KMS-11 (cell line): ENCODE results near the gene GARNL3.

ENCODE experiments used
- H2AFZ ChIP-seq: fragments of 200-600 bp; sonication (generic); 2 replicates; pipeline ENCODE4 v1.6.1; 2016; ENCODE audit warnings: antibody characterized with exemption, mixed run types, low read depth
- H3K27ac ChIP-seq: fragments of 200-600 bp; sonication (generic); 2 replicates; pipeline ENCODE4 v1.6.1; 2016; ENCODE audit warnings: mild to moderate bottlenecking, mixed run types
- H3K27me3 ChIP-seq: fragments of 200-600 bp; sonication (generic); 2 replicates; pipeline ENCODE4 v1.6.1; 2017; ENCODE audit warnings: mild to moderate bottlenecking, low read depth, mixed run types, moderate library complexity; ENCODE audit not compliant: insufficient read depth
- H3K36me3 ChIP-seq: fragments of 200-600 bp; sonication (generic); 2 replicates; pipeline ENCODE4 v1.6.1; 2017; ENCODE audit warnings: mild to moderate bottlenecking, mixed run types; ENCODE audit not compliant: insufficient read depth
- H3K4me1 ChIP-seq: fragments of 200-600 bp; sonication (generic); 2 replicates; pipeline ENCODE4 v1.6.1; 2016; ENCODE audit warnings: mild to moderate bottlenecking, low read depth, mixed run types; ENCODE audit not compliant: poor library complexity, severe bottlenecking
- H3K4me2 ChIP-seq: fragments of 200-600 bp; sonication (generic); 2 replicates; pipeline ENCODE4 v1.7.0; 2016; ENCODE audit warnings: mild to moderate bottlenecking, mixed run types
- H3K4me3 ChIP-seq: fragments of 200-600 bp; sonication (generic); IDR thresholded peaks from 2 replicates; pipeline ENCODE4 v1.6.1; 2017; ENCODE audit warnings: low read depth, low read length, mixed read lengths; ENCODE audit not compliant: insufficient read depth
- H3K79me2 ChIP-seq: fragments of 200-600 bp; sonication (generic); 2 replicates; pipeline ENCODE4 v1.6.1; 2016; ENCODE audit warnings: low read depth, mixed run types; ENCODE audit not compliant: insufficient read depth
- H3K9ac ChIP-seq: fragments of 200-600 bp; sonication (generic); 2 replicates; pipeline ENCODE4 v1.6.1; 2016; ENCODE audit warnings: mild to moderate bottlenecking, mixed run types
- H4K20me1 ChIP-seq: fragments of 200-600 bp; sonication (generic); 2 replicates; pipeline ENCODE4 v1.6.1; 2016; ENCODE audit warnings: mild to moderate bottlenecking, mixed run types; ENCODE audit not compliant: insufficient read depth
- CTCF ChIP-seq: fragments of 200-600 bp; sonication (generic); conservative IDR thresholded peaks from 2 replicates; pipeline ENCODE4 v1.6.1; 2017; ENCODE audit warnings: low read depth, mild to moderate bottlenecking, antibody characterized with exemption, low read length, moderate library complexity, mixed read lengths

GARNL3 gene

GRCh38 chr9:127313042-127313560 is 48.5 kb downstream of the GARNL3 start:
- no peak for TF ChIP-seq CTCF
- Histone ChIP-seq H3K27me3 (no peaks in the 10 kb centered on the region), H2AFZ (no peak overlapping the region), H3K9ac (no peak overlapping the region), H3K36me3 (no peaks in the 10 kb centered on the region; the same call in 1 of the 2 replicates), H3K27ac (no peak overlapping the region), H3K4me1 (no peaks in the 10 kb centered on the region), H3K79me2 (no peaks in the 10 kb centered on the region), H4K20me1 (no peaks in the 10 kb centered on the region), H3K4me3 (no peak overlapping the region), H3K4me2 (no peak overlapping the region)

- no peaks in the 10 kb centered on the region for H3K4me1 ChIP-seq
- no peak overlapping the region for H3K4me3 ChIP-seq
- TF ChIP-seq CTCF, result no peak
Measured at GRCh38 chr9:127314911-127315310, 50.3 kb downstream of the GARNL3 start.

GRCh38 chr9:127316586-127317323 is 52.2 kb downstream of the GARNL3 start:
- no peak for TF ChIP-seq CTCF
- Histone ChIP-seq H2AFZ (no peak overlapping the region), H3K36me3 (no peaks in the 10 kb centered on the region), H3K9ac (no peak overlapping the region), H3K4me1 (no peaks in the 10 kb centered on the region), H4K20me1 (no peaks in the 10 kb centered on the region), H3K27me3 (no peaks in the 10 kb centered on the region), H3K4me3 (no peak overlapping the region), H3K79me2 (no peaks in the 10 kb centered on the region), H3K27ac (no peak overlapping the region), H3K4me2 (no peak overlapping the region)

More at GRCh38 chr9:127314911-127315310, 50.3 kb downstream of the GARNL3 start:
- no peaks in the 10 kb centered on the region for H3K27me3 ChIP-seq
- no peak overlapping the region for H3K4me2 ChIP-seq
- H3K79me2 ChIP-seq, result no peaks in the 10 kb centered on the region
- H4K20me1 ChIP-seq, result no peaks in the 10 kb centered on the region
- H3K36me3 ChIP-seq, result no peaks in the 10 kb centered on the region; the same call in 1 of the 2 replicates
- H3K27ac ChIP-seq, result no peak overlapping the region
- H3K9ac ChIP-seq, result no peak overlapping the region
- H2AFZ ChIP-seq, result no peak overlapping the region

- no peak overlapping the region for H3K27ac ChIP-seq
- no peaks in the 10 kb centered on the region for H4K20me1 ChIP-seq
- H3K4me2 ChIP-seq, result no peak overlapping the region
- no peaks in the 10 kb centered on the region for H3K4me1 ChIP-seq
- H3K9ac ChIP-seq, result no peak overlapping the region
- no peak for TF ChIP-seq CTCF
- no peaks in the 10 kb centered on the region for H3K79me2 ChIP-seq
- no peak overlapping the region for H2AFZ ChIP-seq
- no peak overlapping the region for H3K4me3 ChIP-seq
- no peaks in the 10 kb centered on the region for H3K36me3 ChIP-seq
- H3K27me3 ChIP-seq, result no peaks in the 10 kb centered on the region
Measured at GRCh38 chr9:127318651-127319167, 54.1 kb downstream of the GARNL3 start.
